ENCODE results near the gene NFE2L3.

DNA sequence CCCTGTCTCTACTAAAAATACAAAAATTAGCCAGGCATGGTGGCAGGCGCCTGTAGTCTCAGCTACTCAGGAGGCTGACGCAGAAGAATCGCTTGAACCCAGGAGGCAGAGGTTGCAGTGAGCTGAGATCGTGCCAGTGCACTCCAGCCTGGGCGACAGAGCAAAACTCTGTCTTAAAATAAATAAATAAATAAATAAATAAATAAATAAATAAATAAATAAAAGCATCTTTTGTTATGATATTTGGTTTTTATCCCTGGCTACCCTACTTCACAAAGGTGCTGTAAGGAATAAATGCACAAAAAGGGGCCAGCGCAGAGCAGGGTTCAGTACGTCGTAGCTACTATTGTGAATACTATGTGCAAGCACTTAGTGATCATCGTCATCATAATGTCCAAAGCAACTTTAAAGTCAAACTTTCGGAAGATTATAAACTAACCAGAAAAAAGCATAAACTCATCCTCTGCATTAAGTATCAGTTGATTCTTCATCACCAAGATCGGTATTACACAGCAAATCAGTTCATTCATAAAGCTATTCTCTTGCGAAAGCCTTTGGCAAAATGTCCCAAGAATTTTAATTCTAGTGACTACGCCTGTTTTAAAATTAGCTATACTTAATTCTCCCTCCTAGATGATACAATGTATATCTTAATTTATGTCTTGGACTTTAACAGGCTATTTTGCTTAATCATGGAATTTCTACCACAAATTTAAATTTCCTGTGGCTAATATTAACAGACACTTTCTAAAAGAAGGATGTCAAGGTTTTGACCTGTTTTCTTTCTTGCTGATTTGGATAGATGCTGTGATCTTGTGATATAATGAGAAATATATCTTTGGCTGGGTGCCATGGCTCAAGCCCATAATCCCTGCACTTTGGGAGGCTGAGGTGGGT lies 7.6 kb upstream of the NFE2L3 start:
- TF ChIP-seq POLR2A (IDR thresholded peaks at IDR 0.05): no peak
- TF ChIP-seq, protein P1, sequence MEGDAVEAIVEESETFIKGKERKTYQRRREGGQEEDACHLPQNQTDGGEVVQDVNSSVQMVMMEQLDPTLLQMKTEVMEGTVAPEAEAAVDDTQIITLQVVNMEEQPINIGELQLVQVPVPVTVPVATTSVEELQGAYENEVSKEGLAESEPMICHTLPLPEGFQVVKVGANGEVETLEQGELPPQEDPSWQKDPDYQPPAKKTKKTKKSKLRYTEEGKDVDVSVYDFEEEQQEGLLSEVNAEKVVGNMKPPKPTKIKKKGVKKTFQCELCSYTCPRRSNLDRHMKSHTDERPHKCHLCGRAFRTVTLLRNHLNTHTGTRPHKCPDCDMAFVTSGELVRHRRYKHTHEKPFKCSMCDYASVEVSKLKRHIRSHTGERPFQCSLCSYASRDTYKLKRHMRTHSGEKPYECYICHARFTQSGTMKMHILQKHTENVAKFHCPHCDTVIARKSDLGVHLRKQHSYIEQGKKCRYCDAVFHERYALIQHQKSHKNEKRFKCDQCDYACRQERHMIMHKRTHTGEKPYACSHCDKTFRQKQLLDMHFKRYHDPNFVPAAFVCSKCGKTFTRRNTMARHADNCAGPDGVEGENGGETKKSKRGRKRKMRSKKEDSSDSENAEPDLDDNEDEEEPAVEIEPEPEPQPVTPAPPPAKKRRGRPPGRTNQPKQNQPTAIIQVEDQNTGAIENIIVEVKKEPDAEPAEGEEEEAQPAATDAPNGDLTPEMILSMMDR (IDR thresholded peaks at IDR 0.05): no peak
